ENCODE results near the gene CGB7. TPM values are rescaled to one million over a fixed set of nuclear protein-coding genes. Genes with fewer than 3 reads are reported as not detected.

The CGB7 gene
- total RNA-seq = not detected

DNA sequence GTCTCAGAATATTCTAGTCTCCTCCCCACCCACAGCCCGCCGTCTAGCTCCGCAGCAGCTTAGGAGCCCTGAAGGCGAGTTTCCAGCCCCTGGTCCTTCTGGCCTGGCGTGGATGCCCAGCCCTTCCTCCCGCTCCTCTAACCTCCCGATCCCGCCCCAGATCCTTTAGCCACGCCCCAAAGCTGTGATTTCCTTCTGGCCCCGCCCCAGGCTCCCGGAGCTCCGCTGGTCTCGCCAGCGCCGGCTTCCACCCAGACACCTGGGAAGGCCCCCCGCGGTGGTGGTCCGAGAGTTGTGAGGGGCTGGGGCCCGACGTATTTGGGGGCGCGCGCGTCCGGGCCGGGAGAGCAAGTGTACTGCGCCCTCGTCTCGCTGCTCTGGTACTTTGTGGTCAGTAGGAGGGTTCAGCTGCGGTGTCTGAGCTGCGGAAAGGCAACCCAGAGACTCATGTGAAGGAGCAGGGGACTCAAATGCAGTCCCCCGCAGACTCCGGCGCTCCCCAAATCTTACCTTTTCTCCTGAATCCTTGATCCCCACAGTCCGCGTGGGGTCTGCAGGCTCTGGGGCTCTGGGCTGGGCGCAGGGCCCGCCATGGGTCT is at the start of gene CGB7:
CGB7 (minus strand) TSS at position 114 of the 599 bp plus-strand sequence. CDS start 2,374 bp downstream, outside the sequence.
- no peak for FAIRE-seq
- peak; percentile 51 to 73 for DNase-seq (ENCODE audit: low spot score in 2 of 2)

DNA sequence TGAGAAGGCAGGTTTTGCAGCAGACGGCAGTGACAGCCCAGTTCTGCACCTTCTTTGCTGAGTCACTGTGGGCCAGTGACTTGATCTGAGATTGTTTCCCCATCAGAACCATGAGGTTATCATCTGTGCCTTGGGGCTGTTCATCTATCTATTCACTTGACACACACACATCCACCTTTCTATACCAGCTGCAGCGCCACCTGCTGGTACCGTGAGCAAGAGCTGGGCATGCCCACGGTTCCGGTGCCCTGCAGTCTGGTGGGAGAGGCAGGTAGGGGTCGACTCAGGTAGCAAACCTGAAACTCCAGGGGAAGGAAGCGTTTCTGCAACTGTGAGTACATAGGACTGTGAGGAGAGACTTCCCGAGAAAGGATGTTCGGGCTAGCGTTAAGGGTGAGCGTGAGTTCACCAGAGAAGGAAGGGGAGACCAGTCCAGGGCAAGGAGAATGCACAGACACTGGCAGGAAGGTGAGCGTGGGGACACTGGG is 49.1 kb upstream of the CGB7 start:
- no peak for DNase-seq (ENCODE audit: low spot score in 2 of 2)
- FAIRE-seq = no peak

DNA sequence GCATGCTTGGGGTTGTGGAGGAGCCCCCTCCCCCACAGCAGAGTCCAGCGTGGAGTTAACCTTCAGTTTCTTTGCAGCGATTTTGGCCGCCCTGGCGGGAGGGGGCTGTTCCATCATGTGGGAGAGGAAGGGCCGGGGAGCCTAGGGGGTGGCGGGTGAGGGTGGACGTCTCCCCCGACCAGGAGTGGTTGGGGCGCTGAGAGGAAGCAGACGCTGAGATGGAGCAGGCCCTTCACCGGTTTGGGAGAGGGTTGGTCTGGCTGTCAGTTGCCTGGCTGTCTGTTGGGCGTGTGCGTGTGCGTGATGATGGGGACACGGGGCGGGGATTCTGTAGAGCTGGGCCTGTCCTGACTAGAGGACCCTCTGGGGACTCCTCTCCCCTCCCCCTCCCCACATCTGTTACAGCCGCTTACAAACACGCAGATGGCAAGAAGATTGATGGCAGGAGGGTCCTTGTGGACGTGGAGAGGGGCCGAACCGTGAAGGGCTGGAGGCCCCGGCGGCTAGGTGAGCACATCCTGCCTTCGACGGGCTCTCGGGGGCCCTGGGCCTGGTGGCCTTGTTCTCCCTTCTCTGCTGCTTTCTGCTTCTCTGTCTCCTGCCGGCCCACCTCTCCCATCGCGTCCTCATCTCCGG is 46.8 kb upstream of the CGB7 start:
- no peak for FAIRE-seq
- DNase-seq (ENCODE audit: low spot score in 2 of 2) = no peak

DNA sequence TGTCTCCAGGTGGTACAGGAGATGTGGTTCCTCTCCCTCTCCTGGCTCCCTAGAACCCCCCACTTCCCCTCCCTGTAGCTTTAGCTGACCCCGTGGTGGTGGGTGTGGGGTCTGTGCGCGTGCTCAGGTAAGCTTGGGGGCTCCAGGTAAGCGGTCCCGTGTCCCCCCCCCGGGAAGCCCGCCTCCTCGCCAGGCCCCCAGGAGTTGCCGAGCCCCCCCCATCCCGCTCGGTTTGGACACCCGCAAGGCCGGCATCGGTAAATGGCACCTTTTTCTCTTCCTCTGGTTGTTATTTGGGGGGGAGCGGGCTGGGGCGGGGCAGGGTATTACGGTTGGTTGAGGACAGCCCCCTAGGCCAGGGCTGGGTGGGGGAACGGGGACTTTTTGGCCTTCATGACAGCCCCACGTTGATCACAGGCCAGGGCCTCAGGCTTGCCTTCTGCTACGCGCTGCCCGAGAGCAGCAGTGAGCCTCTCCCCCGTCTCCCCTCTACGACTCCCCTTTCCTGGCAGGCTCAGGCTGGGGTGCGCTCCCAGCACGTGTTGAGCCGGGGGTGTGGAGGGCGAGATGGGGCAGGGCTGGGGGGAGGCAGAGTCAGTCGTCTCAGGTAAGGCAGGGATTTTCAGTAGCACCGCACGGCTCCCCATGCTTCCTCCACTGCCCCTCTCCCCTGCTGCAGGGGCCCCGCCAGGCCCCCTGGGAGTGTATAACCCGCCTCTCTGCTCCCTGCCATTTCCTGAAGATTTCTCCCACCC is 46.0 kb upstream of the CGB7 start:
- DNase-seq (ENCODE audit: low spot score in 2 of 2) (no peak), FAIRE-seq (no peak)

DNA sequence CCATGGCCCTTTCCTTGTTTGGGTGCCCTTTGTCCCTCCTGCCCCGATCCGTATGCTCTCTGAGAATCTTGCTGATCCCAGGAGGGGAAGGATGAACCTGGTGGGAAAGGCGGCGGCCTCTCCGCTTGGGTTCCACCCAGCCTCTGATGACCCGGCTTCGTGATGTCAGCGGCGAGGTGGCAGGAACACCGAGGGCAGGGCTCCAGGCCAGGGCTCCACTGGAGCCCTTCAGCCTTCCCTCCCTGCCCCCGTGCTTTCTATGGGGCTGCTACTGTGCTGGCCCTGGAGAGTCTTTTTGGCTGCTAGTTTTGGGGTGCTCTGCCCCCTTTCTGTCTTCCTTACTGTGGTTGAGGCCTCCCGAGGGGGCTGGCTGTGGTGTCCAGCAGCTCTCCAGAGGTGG is 44.8 kb upstream of the CGB7 start:
- no peak for FAIRE-seq

DNA sequence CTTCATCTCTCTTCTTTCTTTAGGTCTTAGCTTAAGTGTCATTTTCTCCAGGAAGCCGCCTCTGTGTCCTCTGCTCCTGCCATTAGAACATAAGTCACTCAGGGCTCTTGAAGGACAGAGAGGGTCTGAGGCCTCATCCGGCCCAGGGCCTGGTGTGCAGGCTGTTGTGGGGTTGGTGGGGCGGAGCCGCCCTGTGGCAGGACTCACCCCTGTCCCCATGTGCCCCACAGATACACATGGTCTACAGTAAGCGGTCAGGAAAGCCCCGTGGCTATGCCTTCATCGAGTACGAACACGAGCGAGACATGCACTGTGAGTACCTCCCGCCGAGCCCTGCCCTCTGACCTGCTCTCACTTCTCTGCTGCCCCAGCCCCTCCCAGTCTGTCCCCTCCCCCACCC is 43.6 kb upstream of the CGB7 start:
- FAIRE-seq = no peak
- DNase-seq (ENCODE audit: low spot score in 2 of 2) = no peak

More for the DNA sequence above, 44.8 kb upstream of the CGB7 start:
- no peak for DNase-seq (ENCODE audit: low spot score in 2 of 2)

DNA sequence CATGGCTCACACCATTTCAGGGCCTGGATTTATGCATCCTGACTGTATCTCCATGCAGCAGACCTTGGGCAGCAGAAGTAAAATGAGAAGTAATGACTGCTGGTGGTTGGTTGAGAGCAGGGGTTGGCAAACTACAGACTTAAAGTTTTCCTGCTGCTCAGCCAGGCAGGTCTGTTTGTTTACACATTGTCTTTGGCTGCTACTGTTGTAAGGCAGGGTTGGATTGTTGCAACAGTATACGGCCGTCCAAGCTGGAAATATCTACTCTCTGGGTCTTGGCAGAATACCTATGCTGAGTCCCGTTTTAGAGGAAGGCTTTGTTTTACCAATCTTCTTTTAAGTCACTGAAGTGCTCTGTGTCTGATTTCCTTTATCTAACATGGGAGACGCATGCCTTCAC is 41.2 kb upstream of the CGB7 start:
- no peak for DNase-seq (ENCODE audit: low spot score in 2 of 2)
- FAIRE-seq = no peak

DNA sequence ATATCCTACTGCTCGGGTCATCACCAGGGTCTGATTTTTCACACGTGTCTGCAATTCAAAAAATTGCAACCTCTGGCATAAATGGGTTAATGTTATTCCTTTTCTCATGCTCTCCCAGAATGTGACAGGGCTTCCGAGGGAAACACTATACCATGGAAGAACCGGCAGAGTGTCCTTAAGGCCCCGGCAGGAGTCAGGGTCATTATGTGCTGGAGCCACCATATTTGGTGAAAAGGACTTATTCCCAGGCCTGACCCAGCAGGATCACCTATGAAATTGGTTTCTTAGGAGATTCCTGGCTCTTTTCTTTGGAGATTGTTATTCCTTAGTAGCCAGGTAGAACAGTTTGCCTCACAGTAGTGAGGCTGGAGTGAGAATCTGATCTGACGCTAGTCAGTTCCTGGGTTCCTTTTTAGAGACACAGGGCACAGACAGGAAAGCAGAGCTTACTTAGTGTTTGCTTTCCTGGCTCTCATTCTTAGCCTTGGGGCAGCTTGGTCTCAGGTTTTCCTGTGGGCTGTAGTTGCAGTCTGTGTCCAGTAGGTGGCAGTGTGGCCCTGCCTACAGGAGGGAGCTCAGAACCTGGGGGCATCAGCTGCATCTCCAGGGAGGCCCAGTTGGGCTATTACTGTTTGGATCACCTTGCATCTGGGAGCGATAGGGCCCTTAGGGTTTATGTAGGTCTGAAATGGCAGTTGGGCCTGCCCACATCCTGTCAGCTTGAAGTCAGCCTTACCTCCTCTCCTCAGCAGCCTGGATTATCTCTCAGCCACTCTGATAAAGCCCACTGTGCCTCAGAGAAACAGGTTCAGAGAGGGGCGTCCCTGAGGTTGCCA is 40.1 kb upstream of the CGB7 start:
- DNase-seq (ENCODE audit: low spot score in 2 of 2) = peak; percentile 69 to 80
- FAIRE-seq = no peak

DNA sequence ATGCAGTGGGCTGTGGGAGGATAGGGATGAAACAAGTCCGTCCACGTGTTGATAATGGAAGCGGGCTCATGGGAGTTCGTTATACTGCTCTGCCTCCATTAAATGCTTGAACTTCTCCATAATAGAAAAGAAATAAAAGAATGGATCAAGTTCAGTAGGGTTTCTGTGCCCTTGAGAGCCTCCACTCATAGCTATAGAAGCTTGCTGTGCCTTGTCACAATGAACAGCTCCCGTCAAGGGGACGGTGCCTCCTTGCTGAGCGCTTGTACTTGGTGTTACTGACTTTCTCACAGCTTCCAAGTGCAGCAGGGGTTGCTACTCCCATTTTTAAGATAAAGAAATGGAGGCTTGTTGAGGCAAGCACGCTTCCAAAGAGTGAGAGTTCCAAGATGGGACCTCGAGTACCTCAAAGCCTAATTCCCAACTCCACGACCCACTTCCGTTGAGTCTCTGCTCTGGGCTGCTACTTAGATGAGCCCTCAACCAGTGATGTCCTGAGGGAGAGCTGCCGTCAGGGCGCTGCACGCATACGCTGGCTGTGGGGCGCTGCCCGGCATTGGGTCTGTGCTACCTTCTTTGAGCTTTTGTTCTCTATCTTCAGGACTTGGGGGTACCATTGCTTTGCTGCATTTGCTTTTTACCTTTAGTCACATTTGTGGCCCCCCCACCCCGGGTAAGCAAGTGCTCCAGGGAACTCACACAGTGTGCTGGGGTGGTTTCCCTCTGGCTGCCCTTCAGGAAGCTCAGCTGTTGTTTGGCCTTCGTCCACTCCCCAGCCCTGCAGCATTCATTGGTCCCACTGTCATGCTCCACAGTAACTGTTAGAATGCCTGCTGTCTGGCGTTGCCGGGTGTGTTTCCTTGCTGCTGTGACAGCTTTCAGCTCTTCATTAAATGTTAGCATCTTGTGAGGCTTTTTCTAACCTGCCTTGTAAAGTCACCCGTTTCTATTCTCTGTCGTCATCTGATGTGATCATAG is 37.2 kb upstream of the CGB7 start:
- DNase-seq (ENCODE audit: low spot score in 2 of 2) (no peak), FAIRE-seq (no peak)

DNA sequence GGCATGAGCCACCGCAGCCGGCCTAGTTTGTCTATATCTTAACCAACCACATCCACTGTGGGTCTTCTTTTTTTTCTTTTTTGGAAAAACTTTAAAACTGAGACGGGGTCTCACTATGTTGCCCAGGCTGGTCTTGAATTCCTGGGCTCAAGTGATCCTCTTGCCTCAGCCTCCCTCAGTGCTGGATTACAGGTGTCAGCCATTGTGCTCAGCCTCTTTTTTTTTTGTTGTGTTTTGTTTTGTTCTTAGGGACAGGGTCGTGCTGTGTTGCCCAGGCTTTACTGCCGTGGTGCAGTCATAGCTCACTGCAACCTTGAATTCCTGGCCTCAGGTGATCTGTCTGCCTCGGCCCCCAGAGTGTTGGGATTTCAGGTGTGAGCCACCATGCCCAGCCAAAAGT is 35.1 kb upstream of the CGB7 start:
- FAIRE-seq (no peak), DNase-seq (ENCODE audit: low spot score in 2 of 2) (no peak)

DNA sequence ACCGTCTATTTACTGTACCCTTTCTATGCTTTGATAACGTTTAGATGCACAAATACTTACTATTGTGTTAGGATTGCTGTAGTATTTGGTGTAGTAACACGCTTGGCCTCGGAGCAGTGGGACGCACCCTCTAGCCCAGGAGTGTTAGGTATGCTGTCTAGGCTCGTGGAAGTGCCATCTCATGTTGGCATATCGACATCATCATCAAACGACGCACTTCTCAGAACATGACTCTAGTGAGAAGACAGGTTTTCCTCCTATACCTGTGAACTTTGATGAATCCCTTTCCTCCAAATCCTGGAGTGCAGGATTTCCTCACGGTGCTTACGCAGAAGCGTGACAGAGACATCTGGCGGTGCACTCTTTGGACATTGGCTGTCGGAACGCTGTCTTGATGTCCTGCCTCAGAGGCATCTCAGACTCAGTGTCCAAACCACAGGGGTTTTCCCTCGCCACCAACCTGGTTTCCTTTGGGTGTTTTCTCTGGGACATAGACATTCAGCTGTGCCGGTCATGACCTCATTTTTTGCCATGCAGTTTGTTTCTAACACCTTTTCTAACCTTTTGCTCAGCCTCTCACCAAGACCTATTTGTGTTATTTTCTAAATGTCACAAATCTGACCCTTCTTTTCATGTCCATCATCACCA is 34.0 kb upstream of the CGB7 start:
- FAIRE-seq = no peak

DNA sequence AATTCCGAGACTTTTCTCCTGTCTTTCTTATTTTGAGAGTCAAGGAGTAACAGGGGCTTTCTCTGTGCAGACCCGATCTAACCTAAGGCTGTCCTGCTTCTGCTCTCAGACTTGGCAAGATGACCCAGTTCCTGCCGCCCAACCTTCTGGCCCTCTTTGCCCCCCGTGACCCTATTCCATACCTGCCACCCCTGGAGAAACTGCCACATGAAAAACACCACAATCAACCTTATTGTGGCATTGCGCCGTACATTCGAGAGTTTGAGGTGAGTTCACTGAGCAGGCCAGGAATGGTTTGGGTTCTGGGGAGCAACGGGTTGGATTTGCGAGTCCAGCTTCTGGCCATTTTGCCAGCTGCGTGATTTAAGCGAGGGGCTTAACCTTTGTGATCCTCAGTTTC is 28.7 kb upstream of the CGB7 start:
- FAIRE-seq = no peak
- DNase-seq (ENCODE audit: low spot score in 2 of 2) = no peak

More for the DNA sequence above, 34.0 kb upstream of the CGB7 start:
- no peak for DNase-seq (ENCODE audit: low spot score in 2 of 2)

DNA sequence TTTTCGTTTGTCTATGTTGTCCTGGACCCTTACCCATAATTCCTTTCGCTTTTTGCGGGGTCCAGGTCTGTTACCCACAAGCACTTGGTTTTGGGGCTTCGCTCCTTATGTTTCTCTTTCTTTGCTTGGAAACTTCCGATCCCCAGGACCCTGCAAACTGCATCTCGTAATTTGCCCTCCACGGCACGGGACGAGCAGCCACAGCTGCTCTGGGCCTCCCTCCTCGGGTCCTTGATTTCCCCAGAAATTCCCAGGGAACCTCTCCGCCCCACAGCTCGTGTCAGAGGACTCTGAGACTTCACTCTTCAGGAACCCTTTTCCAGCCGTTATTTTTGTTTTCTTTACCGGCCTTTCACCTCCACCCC is 28.3 kb upstream of the CGB7 start:
- FAIRE-seq (no peak), DNase-seq (ENCODE audit: low spot score in 2 of 2) (no peak)

DNA sequence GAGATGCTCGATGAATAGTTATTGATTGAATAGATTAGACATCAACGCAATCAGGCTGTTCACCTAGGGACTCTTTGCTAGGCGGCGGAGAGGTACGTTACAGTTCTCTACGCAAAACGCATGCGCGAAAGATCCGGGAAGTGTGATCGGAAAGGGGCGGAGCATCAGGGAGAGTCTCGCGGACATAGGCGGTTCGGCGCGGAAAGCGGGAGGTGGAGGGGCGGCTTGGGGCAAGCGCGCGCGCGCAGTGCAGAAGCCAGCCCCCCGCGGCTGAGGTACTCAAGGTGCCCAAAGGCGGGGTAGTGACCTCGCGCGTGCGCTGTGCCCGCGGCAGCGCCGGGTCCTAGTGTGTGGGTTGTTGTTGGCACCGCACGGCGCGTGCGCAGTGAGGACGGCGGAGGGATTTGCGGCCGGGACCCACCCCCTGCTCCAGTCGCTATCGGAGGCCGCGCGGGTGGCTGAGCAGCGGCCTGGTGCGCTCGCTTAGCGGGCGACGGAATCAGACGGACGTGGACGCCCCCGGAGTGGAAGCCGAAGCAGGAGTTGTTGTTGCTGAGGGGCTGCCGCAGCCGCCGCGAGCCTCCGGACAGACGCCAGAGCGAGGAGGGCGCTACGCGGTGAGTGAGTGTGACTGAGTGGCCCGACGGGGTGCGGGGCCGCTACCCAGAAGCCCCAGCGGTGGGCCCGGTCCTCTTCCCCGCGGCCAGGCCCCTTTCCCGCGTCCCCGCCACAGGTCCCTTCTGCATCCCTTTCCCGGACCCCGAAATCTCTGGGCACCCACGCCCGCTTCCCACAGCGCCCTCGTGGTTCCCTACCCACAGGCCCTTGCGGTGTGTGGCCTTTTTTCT is 27.7 kb upstream of the CGB7 start, which contains the start of gene SNRNP70:
SNRNP70 (plus strand) TSS at position 432 of the 848 bp plus-strand sequence. CDS start 964 bp downstream, outside the sequence.
- DNase-seq (ENCODE audit: low spot score in 2 of 2) = peak; percentile 97 to 99
- no peak for FAIRE-seq

DNA sequence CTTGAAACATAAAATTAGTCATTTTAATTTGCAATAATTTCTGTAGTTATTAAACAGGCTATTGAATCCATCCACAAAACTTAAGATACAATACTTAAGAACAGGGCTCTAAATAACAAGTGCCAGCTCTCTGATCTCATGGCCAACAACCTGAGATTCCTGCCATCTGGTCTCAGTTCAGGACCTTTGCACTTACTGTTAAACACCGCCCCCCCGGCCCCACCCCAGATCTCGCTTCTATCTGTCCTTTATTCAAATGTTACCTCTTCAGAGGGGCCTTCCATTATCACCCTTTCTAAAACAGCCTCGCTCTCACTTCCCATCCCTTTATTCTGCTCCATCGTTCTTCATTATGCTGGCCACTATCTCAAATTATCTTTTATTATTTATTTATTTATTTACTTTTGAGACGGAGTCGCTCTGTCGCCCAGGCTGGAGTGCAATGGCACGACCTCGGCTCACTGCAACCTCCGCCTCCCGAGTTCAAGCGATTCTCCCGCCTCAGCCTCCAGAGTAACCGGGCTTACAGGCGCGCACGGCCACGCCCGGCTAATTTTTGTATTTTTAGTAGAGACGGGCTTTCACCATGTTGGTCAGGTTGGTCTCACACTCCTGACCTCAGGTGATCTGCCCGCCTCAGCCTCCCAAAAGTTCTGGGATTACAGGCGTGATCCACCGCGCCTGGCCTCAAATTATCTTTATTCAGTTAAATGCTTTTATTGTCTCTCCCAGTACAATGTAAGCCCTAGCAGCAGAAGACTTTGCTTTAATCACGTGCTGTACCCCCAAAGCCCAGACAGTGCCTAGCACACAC is 26.9 kb upstream of the CGB7 start:
- DNase-seq (ENCODE audit: low spot score in 2 of 2) (no peak), FAIRE-seq (no peak)

DNA sequence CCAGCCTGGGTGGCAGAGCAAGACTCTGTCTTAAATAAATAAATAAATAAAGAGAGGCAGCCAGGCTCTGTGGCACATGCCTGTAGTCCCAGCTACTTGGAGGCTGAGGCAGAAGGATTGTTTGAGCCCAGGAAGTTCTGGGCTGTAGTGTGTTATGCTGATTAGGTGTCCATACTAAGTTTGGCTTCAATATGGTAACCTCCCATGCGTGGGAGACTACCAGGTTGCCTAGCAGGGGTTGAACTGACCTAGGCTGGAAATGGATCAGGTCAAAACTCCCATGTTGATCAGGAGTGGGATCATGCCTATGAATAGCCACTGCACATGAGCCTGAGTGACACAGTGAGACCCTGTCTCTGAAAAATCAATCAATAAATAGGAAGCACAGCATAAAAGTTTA is 23.7 kb upstream of the CGB7 start:
- FAIRE-seq = no peak
- no peak for DNase-seq (ENCODE audit: low spot score in 2 of 2)

DNA sequence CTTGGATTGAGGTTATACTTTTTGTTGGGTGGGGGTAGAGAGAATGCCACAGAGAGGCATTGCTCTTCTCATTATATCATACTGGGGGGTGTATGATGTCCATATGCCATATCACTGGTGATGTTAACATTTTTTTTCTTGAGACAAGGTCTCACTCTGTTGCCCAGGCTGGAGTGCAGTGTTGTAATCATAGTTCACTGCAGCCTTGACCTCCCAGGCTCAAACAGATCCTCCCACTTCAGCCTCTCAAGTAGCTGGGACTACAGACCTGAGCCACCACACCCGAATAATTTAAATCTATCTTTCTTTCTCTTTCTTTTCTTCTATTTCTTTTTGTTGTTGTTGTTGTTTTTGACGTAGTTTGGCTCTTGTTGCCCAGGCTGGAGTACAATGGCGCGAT is 22.8 kb upstream of the CGB7 start:
- no peak for DNase-seq (ENCODE audit: low spot score in 2 of 2)
- FAIRE-seq = no peak

All from frontal cortex (tissue), 4 donors.